ENCODE measurements around the gene LIM2.

Gene LIM2

DNA sequence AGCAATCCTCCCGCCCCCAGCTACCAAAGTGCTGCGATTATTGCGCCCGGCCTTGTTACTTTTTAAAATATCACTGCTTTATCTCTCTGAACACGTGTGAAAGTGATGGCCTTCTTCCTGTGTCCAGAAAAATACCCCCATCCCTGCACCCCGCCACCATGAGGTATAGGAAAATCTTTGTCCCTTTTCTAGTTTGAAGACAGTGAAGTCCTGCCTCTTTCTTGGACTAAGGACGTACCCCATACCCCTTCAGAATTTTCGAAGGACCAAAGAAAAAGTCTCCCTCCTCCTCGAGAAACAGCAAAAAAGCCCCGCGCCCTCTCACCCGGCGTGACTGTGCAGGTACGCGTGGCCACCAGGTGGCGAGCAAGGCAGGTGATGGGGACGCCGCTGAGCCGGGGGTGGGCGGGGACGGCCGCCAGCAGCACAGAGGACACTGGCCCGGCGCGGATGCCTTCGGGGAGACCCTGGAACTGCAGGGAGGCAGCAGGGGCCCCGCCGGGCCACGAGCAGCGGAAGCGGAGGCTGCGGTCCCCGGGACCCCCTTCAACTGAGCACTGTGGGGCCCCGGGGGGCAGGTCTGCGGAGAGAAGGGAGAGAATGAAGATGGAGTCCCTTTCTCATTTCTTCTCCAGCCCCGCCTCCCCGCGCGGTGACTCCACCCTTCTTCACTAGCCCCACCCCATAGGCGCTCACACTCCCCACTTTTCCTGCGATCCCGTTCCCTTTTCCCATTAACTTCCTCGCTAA is 49.0 kb downstream of the LIM2 start:
- peak; percentile 46 for DNase-seq

DNA sequence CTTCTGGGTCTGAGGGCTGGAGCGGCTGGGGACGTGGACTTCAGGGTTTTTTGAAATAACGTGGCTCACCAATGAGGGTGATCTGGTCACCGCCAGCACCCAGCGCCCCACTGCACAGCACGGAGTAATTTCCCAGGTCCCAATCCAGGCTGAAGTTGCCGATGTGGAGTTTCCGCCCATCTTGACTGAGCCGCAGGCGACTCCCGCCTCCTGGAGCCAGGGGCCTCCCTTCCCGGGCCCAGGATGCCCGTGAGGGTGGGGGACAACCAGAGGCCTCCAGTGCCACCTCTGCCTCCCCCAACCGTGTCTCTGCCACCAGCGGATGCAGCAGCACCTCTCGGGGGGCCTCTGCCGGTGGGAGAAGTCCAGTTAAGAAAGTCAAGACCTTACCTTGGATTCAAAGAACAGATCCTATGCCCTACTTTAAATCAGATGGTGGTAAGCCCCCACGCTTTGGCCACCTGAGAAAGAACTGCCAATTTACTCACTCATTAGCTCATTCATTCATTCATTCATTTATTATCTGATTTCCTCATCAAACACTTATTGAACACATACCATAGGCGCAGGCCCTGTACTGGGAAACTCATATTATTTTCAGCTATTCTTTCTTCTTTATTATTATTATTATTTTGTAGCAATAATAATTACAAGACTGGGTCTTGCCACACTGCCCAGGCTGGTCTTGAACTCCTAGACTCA is 49.8 kb downstream of the LIM2 start:
- DNase-seq = no peak

DNA sequence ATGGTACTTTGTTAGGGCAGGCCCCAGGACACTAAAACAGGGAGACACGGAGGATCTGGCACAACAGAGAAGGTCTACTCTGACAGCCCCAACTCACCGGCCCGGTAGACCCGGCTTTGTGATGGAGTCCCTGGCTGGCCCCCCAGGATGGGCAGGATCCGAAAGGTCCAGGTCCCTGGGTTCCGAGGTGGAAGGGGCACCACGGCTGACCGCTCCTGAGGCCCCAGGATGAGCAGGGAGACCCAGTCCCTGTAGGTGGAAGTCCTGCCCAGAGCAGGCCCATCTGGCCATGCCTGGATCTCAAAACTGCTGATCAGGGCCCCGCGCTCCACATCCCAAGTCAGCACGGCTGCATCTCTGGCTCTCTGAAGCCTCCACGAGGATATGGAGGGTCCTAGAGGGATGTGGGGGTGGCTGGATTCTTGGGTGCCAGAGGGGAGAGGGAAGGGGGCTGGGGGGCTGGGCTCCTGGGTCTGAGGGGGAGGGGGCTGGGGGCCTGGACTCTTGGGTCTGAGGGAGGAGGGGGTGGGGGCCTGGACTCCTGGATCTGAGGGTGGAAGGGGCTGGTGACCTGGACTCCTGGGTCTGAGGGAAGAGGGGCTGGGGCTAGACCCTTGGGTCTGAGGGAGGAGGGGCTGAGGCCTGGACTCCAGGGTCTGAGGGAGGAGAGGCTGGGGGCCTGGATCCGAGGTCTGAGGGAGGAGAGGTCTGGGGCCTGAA is 50.5 kb downstream of the LIM2 start:
- DNase-seq = no peak

DNA sequence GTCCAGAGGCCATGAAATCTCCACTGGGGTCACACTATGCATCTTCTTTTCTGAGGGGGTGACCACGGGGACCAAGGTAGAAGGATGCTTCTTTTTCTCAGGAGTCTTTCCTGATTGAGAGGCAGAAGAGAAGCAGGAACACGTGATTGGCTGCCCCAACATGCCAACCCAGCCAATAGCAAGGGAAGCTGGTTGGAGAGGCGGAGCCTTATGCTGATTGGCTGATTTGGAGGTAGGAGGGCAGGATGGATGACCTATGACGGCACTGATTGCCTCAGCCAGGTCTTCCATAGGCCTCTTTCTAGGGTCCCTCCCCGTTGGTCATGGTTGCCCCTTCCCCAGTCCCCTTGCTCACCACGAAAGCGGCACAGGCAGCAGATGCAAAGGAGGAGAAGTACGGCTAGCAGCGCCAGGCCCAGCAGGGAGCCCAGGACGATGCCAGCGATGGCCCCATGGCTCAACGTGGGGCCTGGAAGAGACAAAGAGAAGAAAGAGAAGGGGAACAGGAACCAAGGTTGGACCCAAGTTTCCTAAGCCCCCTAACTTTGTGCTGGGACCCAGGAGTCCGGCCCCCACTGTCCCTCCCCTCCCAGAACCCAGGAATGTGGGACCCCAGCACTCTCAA is 53.8 kb downstream of the LIM2 start:
- no peak for DNase-seq

DNA sequence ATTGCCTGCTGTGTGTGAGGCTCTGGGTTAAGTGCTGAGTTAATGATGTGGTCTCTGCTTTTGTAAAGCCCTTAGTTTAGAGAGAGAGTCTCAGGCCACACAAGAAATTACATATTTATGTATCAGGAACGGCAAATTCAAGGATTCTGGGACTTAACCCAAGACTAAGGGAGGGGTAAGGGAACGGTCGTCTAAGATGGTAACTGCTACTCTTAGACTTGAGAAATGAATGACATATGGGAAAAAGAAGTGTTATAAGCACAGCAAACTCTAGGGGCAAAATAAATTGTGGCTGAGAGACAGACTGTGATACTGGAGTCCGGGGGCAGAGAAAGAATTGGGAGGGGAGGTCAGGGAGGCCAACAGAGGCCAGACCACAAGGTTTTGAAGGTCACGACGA is 56.1 kb downstream of the LIM2 start:
- no peak for DNase-seq

DNA sequence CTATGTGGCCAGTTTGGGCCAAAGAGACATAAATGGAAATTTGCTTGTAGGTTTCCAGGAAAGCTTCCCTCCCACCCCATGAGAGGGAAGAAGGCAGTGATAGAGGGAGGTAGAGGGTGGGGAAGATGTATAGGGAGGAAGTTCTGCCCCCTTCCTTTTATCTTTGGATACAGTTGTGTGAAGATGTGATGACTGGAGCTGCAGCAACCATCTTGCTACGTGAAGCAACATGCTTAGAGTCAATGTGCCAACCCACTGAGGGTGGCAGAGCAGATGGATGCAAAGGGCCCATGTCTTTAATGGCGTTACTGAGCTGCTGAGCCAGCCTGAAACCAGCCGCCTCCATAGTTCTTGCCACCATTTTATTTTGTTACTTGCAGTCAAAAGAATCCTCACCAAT is 56.6 kb downstream of the LIM2 start:
- no peak for DNase-seq

DNA sequence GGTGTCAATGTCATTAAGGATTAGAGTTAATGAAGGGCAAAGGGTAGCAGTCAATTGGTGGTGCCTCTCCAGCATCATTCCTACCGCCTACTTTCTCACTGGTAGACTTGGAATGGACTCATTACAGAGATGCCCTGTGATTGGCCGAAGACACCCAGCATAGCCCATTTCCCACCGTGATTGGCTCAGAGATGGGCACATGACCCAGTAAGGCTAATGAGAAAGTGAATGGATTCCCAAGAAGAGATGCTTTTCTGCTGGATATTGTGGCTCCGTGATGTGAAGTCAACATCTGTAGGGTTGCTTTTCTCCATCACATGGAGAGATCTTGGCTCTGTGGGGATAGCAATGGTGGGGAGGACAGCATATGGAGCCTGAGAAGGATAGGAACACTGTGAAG is 57.4 kb downstream of the LIM2 start:
- DNase-seq = no peak

Measured in DMS153 (cell line).